SK-N-SH treated with all-trans-retinoic acid at 6 μM for 48 hours (cell line): ENCODE results near the gene RNF215.

Source experiments
- ATAC-seq: fragments of 200-7000 bp; cut with Tn5 transposase; 3 replicates; pipeline ENCODE4 v1.9.1; 2020; ENCODE audit warnings: mild to moderate bottlenecking, moderate library complexity
- ARNTL ChIP-seq: fragments of 450-650 bp; formaldehyde crosslinking; IDR thresholded peaks from 2 replicates; pipeline ENCODE4 v1.5.0; 2020; ENCODE audit warnings: low read depth, mild to moderate bottlenecking, moderate library complexity, borderline replicate concordance
- BACH2 ChIP-seq: fragments of 250-450 bp; sonication (Bioruptor Pico); IDR thresholded peaks from 2 replicates; pipeline ENCODE4 v1.9.0; 2021; ENCODE audit warnings: mild to moderate bottlenecking, borderline replicate concordance
- CREB5 ChIP-seq: fragments of 250-450 bp; sonication (Bioruptor Pico); IDR thresholded peaks from 2 replicates; pipeline ENCODE4 v1.5.1; 2020; ENCODE audit warnings: low read depth, mild to moderate bottlenecking, moderate library complexity
- CSDC2 ChIP-seq: fragments of 250-450 bp; sonication (Bioruptor Pico); IDR thresholded peaks from 2 replicates; pipeline ENCODE4 v1.5.0; 2020; ENCODE audit warnings: mild to moderate bottlenecking, moderate library complexity
- CSRNP3 ChIP-seq: fragments of 250-450 bp; sonication (Bioruptor Pico); IDR thresholded peaks from 2 replicates; pipeline ENCODE4 v1.5.1; 2021; ENCODE audit warnings: mild to moderate bottlenecking, moderate library complexity
- ESRRG ChIP-seq: fragments of 250-450 bp; sonication (Bioruptor Pico); IDR thresholded peaks from 2 replicates; pipeline ENCODE4 v1.6.1; 2021; ENCODE audit warnings: mild to moderate bottlenecking
- GLIS3 ChIP-seq: fragments of 250-450 bp; sonication (Bioruptor Pico); IDR thresholded peaks from 2 replicates; pipeline ENCODE4 v1.5.0; 2020; ENCODE audit warnings: mild to moderate bottlenecking, moderate library complexity
- ISL1 ChIP-seq: fragments of 250-450 bp; sonication (Bioruptor Pico); IDR thresholded peaks from 2 replicates; pipeline ENCODE4 v2.1.2; 2022; ENCODE audit warnings: mild to moderate bottlenecking, moderate library complexity
- OSR1 ChIP-seq: fragments of 250-450 bp; sonication (Bioruptor Pico); IDR thresholded peaks from 2 replicates; pipeline ENCODE4 v1.8.0; 2022; ENCODE audit warnings: moderate library complexity, mild to moderate bottlenecking, inconsistent platforms
- PATZ1 ChIP-seq: fragments of 250-450 bp; sonication (Bioruptor Pico); IDR thresholded peaks from 2 replicates; pipeline ENCODE4 v1.8.0; 2020; ENCODE audit warnings: mild to moderate bottlenecking, moderate library complexity, borderline replicate concordance
- RARB ChIP-seq: fragments of 250-450 bp; sonication (Bioruptor Pico); IDR thresholded peaks from 2 replicates; pipeline ENCODE4 v1.8.0; 2021; ENCODE audit warnings: mild to moderate bottlenecking, moderate library complexity
- SNAI2 ChIP-seq: fragments of 250-450 bp; sonication (Bioruptor Pico); IDR thresholded peaks from 2 replicates; pipeline ENCODE4 v1.5.0; 2020; ENCODE audit warnings: mild to moderate bottlenecking, moderate library complexity
- TCF4 ChIP-seq: fragments of 250-450 bp; sonication (Bioruptor Pico); IDR thresholded peaks from 2 replicates; pipeline ENCODE4 v1.8.0; 2021; ENCODE audit warnings: mild to moderate bottlenecking, moderate library complexity, borderline replicate concordance
- TOX ChIP-seq: fragments of 250-450 bp; sonication (Bioruptor Pico); IDR thresholded peaks from 2 replicates; pipeline ENCODE4 v1.8.0; 2021; ENCODE audit warnings: mild to moderate bottlenecking, moderate library complexity, borderline replicate concordance
- ZC3H10 ChIP-seq: fragments of 250-450 bp; sonication (Bioruptor Pico); IDR thresholded peaks from 2 replicates; pipeline ENCODE4 v1.5.1; 2021; ENCODE audit warnings: mild to moderate bottlenecking, moderate library complexity
- ZFP3 ChIP-seq: fragments of 250-450 bp; sonication (Bioruptor Pico); IDR thresholded peaks from 2 replicates; pipeline ENCODE4 v1.5.0; 2020; ENCODE audit warnings: mild to moderate bottlenecking, moderate library complexity
- ZFP30 ChIP-seq: fragments of 450-650 bp; formaldehyde crosslinking; IDR thresholded peaks from 2 replicates; pipeline ENCODE4 v1.5.0; 2022; ENCODE audit warnings: mild to moderate bottlenecking, moderate library complexity
- ZNF565 ChIP-seq: fragments of 450-650 bp; formaldehyde crosslinking; conservative IDR thresholded peaks from 2 replicates; pipeline ENCODE4 v1.5.0; 2020; ENCODE audit warnings: low read depth, mild to moderate bottlenecking, moderate library complexity
- ZNF70 ChIP-seq: fragments of 450-650 bp; formaldehyde crosslinking; IDR thresholded peaks from 2 replicates; pipeline ENCODE4 v1.5.0; 2020; ENCODE audit warnings: mild to moderate bottlenecking, moderate library complexity
- ZNF8 ChIP-seq: fragments of 450-650 bp; formaldehyde crosslinking; IDR thresholded peaks from 2 replicates; pipeline ENCODE4 v1.5.0; 2020; ENCODE audit warnings: mild to moderate bottlenecking, moderate library complexity
- TF ChIP-seq, protein P1 (sequence below): fragments of 250-450 bp; sonication (Bioruptor Pico); IDR thresholded peaks from 2 replicates; pipeline ENCODE4 v1.5.0; 2020; ENCODE audit warnings: mild to moderate bottlenecking, moderate library complexity
- TF ChIP-seq, protein P2 (sequence below): fragments of 250-450 bp; sonication (Bioruptor Pico); IDR thresholded peaks from 2 replicates; pipeline ENCODE4 v1.8.0; 2021; ENCODE audit warnings: low read depth, mild to moderate bottlenecking, moderate library complexity, borderline replicate concordance

RNF215 gene

DNA sequence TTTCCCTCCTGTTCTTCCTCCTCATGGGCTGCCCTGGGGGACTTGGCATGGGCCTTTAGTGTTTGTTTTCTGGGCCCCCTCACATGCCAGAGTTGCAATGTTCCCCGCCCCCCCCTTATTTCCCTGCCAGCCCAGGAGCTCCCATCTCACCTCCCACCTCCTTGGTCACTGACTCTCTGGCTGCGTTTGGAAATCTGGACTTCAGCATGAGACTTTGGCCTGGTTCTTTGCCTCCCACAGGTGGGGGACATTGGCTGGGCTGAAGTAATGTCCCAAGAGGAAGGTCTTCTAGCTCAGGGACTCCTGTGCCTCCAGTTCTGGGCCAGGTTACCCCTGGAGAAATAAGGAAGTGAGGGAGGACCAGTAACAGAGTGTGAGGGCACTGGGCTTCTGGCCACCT is 45.3 kb upstream of the RNF215 start:
- no peak for TF ChIP-seq PATZ1 (CRISPR knock-in tag)
- no peak for TF ChIP-seq CSRNP3 (CRISPR knock-in tag)
- no peak for TF ChIP-seq ESRRG (CRISPR knock-in tag)
- no peak for TF ChIP-seq BACH2 (CRISPR knock-in tag)
- TF ChIP-seq, protein P1, sequence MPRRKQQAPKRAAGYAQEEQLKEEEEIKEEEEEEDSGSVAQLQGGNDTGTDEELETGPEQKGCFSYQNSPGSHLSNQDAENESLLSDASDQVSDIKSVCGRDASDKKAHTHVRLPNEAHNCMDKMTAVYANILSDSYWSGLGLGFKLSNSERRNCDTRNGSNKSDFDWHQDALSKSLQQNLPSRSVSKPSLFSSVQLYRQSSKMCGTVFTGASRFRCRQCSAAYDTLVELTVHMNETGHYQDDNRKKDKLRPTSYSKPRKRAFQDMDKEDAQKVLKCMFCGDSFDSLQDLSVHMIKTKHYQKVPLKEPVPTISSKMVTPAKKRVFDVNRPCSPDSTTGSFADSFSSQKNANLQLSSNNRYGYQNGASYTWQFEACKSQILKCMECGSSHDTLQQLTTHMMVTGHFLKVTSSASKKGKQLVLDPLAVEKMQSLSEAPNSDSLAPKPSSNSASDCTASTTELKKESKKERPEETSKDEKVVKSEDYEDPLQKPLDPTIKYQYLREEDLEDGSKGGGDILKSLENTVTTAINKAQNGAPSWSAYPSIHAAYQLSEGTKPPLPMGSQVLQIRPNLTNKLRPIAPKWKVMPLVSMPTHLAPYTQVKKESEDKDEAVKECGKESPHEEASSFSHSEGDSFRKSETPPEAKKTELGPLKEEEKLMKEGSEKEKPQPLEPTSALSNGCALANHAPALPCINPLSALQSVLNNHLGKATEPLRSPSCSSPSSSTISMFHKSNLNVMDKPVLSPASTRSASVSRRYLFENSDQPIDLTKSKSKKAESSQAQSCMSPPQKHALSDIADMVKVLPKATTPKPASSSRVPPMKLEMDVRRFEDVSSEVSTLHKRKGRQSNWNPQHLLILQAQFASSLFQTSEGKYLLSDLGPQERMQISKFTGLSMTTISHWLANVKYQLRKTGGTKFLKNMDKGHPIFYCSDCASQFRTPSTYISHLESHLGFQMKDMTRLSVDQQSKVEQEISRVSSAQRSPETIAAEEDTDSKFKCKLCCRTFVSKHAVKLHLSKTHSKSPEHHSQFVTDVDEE = no peak
- TF ChIP-seq, protein P2, sequence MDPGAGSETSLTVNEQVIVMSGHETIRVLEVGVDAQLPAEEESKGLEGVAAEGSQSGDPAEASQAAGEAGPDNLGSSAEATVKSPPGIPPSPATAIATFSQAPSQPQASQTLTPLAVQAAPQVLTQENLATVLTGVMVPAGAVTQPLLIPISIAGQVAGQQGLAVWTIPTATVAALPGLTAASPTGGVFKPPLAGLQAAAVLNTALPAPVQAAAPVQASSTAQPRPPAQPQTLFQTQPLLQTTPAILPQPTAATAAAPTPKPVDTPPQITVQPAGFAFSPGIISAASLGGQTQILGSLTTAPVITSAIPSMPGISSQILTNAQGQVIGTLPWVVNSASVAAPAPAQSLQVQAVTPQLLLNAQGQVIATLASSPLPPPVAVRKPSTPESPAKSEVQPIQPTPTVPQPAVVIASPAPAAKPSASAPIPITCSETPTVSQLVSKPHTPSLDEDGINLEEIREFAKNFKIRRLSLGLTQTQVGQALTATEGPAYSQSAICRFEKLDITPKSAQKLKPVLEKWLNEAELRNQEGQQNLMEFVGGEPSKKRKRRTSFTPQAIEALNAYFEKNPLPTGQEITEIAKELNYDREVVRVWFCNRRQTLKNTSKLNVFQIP = no peak
- TF ChIP-seq ZNF70 (CRISPR knock-in tag) = no peak
- TF ChIP-seq OSR1 (CRISPR knock-in tag) = no peak
- no peak for TF ChIP-seq GLIS3 (CRISPR knock-in tag)
- no peak for TF ChIP-seq ZFP3 (CRISPR knock-in tag)
- TF ChIP-seq ZNF8 (CRISPR knock-in tag) = no peak
- TF ChIP-seq ZC3H10 = no peak
- TF ChIP-seq ZFP30 = no peak
- no peak for TF ChIP-seq CSDC2
- TF ChIP-seq TCF4 (CRISPR knock-in tag) = no peak
- no peak for TF ChIP-seq ARNTL (CRISPR knock-in tag)
- no peak for TF ChIP-seq ISL1 (CRISPR knock-in tag)
- no peak for TF ChIP-seq CREB5 (CRISPR knock-in tag)
- TF ChIP-seq ZNF565 = no peak
- TF ChIP-seq RARB (CRISPR knock-in tag) = no peak
- TF ChIP-seq, all 23 proteins: peak for 0
- ATAC-seq = no peak

DNA sequence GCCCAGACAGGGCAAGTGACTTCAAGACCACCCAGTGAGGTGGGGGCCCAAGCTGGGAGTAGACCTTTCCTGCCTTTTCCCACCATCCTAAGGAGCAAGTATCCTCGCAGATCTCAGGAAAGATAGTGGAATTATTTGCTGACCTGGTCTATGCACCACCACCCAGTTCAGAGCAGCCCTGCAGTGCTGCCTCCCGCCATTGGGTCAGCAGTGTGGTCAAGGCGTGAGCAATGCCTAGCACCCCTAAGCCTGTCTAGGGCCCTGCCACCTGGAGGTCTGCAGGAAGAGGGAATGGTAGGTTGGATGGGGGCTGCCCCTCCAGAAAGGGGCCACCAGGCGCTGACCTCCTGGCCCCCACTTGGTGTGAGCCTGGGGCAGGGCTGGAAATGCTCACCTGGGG is 44.9 kb upstream of the RNF215 start:
- ATAC-seq = no peak
- TF ChIP-seq SNAI2 = no peak
- TF ChIP-seq RARB (CRISPR knock-in tag) = no peak
- no peak for TF ChIP-seq CSRNP3 (CRISPR knock-in tag)
- no peak for TF ChIP-seq ARNTL (CRISPR knock-in tag)
- no peak for TF ChIP-seq ISL1 (CRISPR knock-in tag)
- no peak for TF ChIP-seq CREB5 (CRISPR knock-in tag)
- no peak for TF ChIP-seq BACH2 (CRISPR knock-in tag)
- no peak for TF ChIP-seq TOX (CRISPR knock-in tag)
- TF ChIP-seq GLIS3 (CRISPR knock-in tag) = no peak
- TF ChIP-seq, protein P2 = no peak
- TF ChIP-seq, protein P1 = no peak
- no peak for TF ChIP-seq ESRRG (CRISPR knock-in tag)
